ENCODE measurements around the gene MAP10.
A peak's percentile ranks its signal among the peaks of the same experiment; 100 is the strongest.
"Not testable (repeated sequence)": the region's sequence is repeated elsewhere in the genome, so short reads cannot be mapped to it uniquely, and the experiment has no call there.

MAP10 gene, protein sequence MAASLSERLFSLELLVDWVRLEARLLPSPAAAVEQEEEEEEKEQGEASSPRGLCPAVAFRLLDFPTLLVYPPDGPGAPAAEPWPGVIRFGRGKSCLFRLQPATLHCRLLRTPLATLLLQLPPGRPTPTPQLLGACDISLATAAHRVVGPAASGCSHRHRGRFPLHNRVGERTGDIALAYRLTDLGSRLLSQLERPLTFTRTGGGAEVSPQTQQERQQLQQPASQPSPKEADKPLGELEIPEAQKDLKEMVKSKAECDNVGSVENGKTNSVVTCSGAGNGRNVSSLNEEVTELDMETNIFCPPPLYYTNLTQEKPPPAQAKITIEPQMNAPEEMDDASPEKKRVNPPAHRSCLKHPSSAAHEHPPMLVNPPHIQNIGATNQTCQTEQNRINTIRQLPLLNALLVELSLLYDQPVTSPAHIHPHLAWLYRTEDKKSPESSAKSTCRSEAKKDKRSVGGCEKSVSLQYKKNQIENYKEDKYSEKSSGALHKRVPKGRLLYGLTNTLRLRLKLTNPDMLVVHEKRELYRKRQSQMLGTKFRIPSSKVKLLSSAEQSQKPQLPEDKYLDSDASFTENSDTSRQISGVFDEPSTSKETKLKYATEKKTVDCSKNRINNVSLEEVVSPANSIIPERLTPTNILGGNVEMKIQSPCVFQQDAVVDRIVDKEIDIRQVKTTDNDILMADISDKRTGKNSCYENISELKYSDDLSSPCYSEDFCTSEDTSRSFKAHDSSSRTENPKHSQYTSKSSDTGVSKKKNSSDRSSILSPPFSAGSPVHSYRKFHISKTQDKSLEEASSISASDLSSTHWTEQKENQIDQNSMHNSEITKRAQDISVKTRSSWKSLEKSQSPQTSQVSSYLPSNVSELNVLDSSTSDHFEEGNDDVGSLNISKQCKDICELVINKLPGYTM

GRCh38 chr1:232805269-232806185, at the start of gene MAP10:
Gene MAP10, plus strand, starts transcription at chr1:232805416. Its CDS starts 34 bp downstream, at chr1:232805450.
- peak; percentile 9 to 72 for DNase-seq

DNA sequence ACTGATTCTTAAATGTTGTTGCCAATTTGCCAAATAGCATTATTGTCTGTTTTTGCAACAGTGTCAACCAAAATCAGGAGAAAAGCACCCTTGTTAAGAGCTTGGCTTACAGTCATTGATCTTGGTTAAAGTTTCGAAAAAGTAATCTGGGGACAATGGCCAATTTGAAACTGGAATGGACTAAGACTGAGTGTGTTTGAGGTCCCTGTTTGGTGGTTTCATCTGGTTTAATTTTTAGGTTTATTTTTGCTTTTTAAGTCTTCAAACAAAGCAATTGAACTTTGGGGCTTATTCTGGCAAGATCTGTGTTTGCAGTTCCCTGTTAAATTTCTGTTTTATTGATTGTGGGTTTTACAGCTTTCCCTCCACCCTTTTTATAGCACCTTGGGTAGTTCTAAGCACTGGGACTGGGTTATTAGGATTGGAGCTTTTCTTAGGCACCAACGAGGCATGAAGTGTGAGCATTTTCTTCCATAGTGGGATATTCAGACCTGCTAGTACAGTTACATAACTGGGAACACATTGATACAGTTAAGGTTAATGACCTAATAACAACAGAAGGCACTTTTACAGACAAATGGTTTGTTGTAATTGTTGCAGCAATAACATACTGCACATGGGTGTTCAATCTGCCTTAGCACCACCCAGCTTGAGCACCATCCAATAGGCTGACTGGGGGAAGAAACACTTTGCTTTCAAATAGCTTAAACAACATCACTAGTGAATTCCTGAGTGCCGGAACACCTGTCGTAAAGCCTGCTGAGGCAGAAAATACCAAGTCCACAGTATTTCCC, 40.6 kb upstream of the MAP10 start:
- no peak for DNase-seq

DNA sequence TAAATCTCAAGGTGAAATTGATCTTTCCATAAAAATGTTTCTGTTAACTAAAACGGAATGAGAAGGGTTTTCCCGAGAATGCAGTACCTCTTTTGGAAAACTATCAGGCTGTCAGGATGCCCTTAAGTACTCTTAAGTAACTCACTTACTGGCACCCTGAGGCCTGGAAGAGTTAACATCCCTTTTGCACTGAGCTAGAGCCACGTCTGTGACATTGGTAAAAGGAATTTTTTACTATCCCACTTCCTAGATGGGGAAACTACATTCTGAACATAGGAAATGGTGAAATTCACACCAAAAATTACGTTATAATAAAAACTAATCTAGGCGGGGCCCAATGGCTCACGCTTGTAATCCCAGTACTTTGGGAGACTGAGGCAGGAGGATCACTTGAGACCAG, 39.7 kb upstream of the MAP10 start:
- no peak for DNase-seq

GRCh38 chr1:232766241-232766890, 38.9 kb upstream of the MAP10 start:
- DNase-seq = no peak

GRCh38 chr1:232766904-232767303, 38.3 kb upstream of the MAP10 start:
- no peak for DNase-seq

DNA sequence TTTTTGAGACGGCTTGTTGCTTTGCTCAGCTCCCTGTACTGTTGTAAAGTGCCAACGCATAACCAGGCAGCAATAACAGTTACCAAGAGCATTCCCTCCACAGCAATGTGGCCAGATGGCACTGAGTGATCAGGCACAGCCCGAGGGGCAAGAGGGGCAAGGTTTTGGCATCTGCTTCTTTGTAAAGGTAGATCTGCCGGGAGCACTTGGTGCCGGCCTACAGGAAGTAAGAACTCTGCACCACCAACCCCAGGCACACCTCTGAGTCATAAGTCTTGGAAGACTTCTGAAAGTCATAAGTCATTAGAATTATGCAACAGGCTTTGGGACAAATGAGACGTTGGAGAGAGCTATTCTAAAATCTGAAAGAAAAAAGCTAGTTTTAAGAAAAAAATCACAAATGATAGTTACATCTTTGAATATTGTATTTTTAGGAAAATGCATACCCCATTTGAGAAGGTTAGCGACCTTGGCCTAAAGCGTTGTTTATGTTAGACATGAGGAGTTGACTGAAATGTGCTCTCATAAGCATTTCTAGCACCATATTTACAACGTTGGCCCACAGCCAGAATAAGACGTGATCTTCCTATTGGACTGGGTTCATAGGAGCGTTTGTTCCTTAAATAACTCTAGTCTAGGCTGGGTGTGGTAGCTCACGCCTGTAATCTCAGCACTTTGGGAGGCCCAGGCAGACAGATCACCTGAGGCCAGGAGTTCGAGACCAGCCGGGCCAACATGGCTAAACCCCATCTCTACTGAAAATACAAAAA, 37.7 kb upstream of the MAP10 start:
- DNase-seq = peak in 1 of 2 donors; percentile 14

- no peak for DNase-seq
These were observed 36.4 kb upstream of the MAP10 start for GRCh38 chr1:232768793-232769192.

- DNase-seq = no peak
These were observed 35.5 kb upstream of the MAP10 start for GRCh38 chr1:232769733-232770132.

GRCh38 chr1:232773752-232774151, 31.5 kb upstream of the MAP10 start:
- no peak for DNase-seq

DNA sequence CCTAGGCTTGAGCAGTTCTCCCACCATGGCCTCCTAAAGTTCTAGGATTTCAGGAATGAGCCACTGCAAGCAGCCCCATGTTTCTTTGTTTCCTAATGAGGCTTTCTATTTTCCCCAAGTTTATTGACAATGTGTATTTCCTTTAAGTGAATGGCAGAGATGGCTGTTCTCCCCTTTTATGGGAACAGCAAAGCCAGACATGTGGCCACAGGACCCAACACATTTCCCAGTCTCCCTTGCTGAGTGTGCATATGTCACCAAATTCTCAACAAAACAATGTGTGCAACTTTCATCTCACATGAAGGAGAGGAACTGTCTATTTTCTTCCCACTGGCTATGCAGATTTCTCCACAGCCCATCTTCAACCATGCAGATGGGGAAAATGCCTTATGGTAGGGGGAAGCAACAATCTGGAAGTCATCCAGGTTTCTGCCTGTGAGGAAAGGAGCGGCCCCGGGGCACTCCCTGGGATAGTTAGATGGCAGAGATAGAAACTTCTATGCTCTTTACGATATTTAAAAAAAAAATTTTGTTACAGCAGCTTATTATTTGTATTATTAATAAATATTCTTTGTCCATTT, 28.6 kb upstream of the MAP10 start:
- no peak for DNase-seq

DNA sequence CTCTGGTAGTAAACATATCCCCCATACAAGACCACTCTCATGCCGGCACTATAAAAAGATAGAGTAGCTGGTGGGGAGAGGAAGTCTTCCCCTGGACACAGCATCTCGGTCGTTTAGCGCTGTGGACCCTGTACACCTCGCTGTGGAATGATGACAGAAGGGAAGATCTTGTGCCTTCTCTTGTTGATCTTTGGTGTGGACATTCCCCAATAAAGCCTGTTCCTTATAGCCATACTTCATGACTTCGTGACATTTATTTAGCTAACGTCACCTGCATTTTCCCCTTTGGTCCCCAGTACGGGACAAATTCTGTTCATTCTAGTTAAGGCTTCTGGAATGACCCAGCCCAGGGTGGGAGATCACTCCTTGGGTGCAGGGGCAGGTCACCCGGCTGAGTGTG, 24.9 kb upstream of the MAP10 start:
- no peak for DNase-seq

DNA sequence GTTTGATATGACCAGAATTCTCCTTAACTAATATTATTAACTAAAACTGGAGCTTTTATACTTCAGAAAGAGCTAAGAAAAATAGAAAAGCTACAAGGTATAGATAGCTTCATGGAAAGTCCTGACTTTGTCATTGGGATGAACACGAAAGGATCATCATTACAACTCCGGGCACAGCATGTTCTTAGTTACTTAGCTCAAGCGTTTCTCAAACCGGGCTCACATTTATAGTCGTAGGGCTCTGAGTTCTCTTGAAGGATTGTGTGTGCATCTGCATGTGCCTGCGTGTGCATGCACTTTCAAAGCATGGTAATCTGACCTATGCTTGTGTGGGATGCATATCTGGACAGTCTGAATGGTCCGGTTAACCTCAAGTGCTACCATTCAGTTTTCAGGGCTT, 20.4 kb upstream of the MAP10 start:
- DNase-seq = no peak

DNA sequence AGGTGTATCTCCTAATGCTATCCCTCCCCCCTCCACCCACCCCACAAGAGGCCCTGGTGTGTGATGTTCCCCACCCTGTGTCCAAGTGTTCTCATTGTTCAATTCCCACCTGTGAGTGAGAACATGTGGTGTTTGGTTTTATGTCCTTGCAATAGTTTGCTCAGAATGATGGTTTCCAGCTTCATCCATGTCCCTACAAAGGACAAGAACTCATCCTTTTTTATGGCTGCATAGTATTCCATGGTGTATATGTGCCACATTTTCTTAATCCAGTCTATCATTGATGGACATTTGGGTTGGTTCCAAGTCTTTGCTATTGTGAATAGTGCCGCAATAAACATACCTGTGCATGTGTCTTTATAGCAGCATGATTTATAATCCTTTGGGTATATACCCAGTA, 19.6 kb upstream of the MAP10 start:
- DNase-seq = not testable (repeated sequence)

DNA sequence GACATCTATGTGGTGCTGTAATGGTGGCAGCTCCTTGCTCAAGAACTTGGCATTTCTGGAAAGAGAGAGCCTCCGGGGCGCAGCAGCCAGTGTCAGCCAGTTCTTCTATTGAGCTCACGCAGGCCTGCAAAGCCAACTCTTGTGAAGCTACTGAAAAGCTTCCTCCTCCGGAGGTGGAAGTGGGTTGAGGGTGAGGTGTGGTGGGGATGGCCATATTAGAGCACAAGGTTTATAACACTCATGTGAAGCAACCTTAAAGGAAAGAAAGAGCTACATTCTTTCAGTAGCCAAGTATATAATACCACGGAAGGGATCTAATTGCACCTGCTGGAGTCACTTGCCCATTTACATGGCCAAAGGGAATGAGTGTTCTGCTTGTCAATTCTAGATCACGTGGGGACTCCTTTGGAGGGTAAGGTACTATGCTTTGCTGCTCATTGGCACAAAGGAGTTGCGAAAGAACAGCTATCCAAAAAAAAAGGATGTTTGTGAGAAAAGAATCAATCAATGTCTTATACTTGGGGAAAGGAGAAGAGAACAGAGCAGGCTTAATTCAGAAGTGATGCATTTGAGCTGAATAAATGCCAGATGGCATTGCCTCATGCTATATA, 18.3 kb upstream of the MAP10 start:
- DNase-seq = no peak

- no peak for DNase-seq
These were observed 16.9 kb upstream of the MAP10 start for GRCh38 chr1:232788235-232788872.

DNA sequence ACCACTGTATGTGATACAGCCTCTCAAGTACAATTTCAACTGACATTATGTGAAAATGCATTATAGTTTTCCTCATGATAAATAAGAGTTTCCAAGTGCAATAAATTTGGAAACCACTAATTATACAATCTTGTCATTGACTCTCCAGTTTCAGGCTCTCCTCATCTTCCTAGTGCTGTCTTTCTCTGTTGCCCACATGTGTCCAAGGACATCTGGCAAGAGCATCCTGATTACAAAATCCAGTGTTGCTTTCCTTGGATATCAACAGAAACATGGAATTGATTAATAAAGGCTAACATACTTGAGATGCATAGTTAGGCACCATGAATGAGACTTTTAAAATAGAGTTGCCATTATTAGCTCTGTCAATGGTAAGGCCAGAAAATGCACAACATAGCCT, 15.6 kb upstream of the MAP10 start:
- no peak for DNase-seq

DNA sequence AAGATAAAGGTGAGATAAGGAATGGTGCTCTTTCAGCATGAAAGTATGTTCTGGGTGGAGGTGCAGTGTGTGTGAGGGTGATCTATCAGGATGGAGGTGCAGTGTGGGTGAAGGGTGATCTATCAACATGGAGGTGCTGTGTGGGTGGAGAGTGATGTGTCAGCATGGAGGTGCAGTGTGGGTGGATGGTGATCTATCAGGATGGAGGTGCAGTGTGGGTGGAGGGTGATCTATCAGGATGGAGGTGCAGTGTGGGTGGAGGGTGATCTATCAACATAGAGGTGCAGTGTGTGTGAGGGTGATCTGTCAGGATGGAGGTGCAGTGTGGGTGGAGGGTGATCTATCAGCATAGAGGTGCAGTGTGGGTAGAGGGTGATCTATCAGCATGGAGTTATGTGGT, 12.3 kb upstream of the MAP10 start:
- no peak for DNase-seq

GRCh38 chr1:232793944-232794343, 11.3 kb upstream of the MAP10 start:
- DNase-seq = no peak

DNA sequence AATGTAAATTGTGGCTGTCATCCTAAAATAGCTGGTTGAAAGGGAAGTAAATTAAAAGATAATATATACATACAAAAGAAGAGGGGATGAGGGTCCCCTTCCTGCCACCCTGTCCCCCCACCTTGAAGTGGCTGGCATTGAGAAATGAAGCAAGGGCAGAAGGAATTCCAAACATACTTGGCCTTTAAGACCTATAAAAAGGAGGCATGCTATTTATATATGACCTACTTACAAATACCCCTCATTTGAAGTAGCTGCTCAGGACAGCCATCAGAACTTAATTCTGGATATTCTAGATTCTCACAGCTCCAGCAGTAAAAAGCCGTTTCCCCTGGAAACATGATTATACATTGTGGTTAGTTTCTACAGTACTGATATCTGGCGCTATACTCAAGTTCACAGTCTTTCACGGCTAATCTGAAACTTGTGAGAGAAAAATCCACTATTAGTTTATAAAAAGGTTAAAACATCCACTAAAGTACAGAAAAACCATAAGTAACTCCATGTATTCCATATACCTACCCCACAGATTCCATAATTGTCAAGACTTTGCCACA, 9.6 kb upstream of the MAP10 start:
- no peak for DNase-seq

Measured in bone marrow (tissue), 2 donors.